ENCODE data around the gene NUCB1.

The NUCB1 gene

GRCh38 chr19:48940902-48941301, 40.8 kb downstream of the NUCB1 start:
- Histone ChIP-seq H2AFZ (ENCODE audit: low read length) (no peak overlapping the region), H2BK120ac (ENCODE audit: low read depth, low read length) (no peak overlapping the region), H3K36me3 (replicated peaks in 1 of 2; ENCODE audit: control insufficient read depth in 2 of 2, insufficient read depth in 2 of 2, low read length in 2 of 2) (no peaks in the 10 kb centered on the region), H3K4ac (ENCODE audit: low read length) (no peak overlapping the region), H3K79me1 (ENCODE audit: low read depth, low read length) (no peaks in the 10 kb centered on the region), H3K27me3 (ENCODE audit: control insufficient read depth in 3 of 3, insufficient read depth in 3 of 3, low read depth in 1 of 3, low read length in 3 of 3) (no peaks in the 10 kb centered on the region), H2BK5ac (ENCODE audit: low read length) (no peak overlapping the region), H4K8ac (ENCODE audit: low read depth, low read length) (no peak overlapping the region), H2AK5ac (ENCODE audit: low read depth, low read length) (no peak overlapping the region), H3K14ac (ENCODE audit: low read length) (no peak overlapping the region), H3K27ac (replicated peaks; ENCODE audit: low read length) (no peak overlapping the region), H3K4me2 (ENCODE audit: insufficient read depth, low read length, poor library complexity, severe bottlenecking) (no peak overlapping the region), H3K18ac (ENCODE audit: low read length) (no peak overlapping the region), H3K9ac (ENCODE audit: low read depth, low read length, poor library complexity) (no peak overlapping the region), H4K91ac (ENCODE audit: low read depth, low read length, poor library complexity) (no peak overlapping the region), H2BK15ac (ENCODE audit: low read length) (no peak overlapping the region), H2BK12ac (ENCODE audit: low read length) (no peak overlapping the region), H3K23ac (ENCODE audit: low read depth, low read length, poor library complexity) (no peak overlapping the region), H3K4me1 (ENCODE audit: control insufficient read depth in 2 of 2, insufficient read depth in 1 of 2, low read depth in 1 of 2, low read length in 2 of 2) (peaks cover 0 to 3% of the 10 kb centered on the region in 2 donors), H3K9me3 (replicated peaks in 1 of 2; ENCODE audit: control insufficient read depth in 2 of 2, insufficient read depth in 1 of 2, low read depth in 1 of 2, low read length in 2 of 2) (peaks cover 0 to 5% of the 10 kb centered on the region in 2 donors), H3K4me3 (ENCODE audit: low read length in 2 of 2) (no peak overlapping the region)
- no CpG with 5 or more reads among the region's 5 CpGs for WGBS, 2 donors (ENCODE audit: extremely low coverage in 2 of 2, insufficient read length in 2 of 2, insufficient replicate concordance in 1 of 2)
- no peak for DNase-seq (ENCODE audit: low spot score)

- WGBS, 2 donors (ENCODE audit: extremely low coverage in 2 of 2, insufficient read length in 2 of 2, insufficient replicate concordance in 1 of 2), result no CpG with 5 or more reads among the region's 6 CpGs
Observed at GRCh38 chr19:48943081-48943480, 43.0 kb downstream of the NUCB1 start.

GRCh38 chr19:48945415-48945814, 45.3 kb downstream of the NUCB1 start:
- H3K4me1 ChIP-seq (ENCODE audit: control insufficient read depth in 2 of 2, insufficient read depth in 1 of 2, low read depth in 1 of 2, low read length in 2 of 2), result peaks cover 0 to 3% of the 10 kb centered on the region in 2 donors
- H2BK5ac ChIP-seq (ENCODE audit: low read length), result no peak overlapping the region
- H3K23ac ChIP-seq (ENCODE audit: low read depth, low read length, poor library complexity), result no peak overlapping the region
- no peak overlapping the region for H2AK5ac ChIP-seq (ENCODE audit: low read depth, low read length)
- no peak overlapping the region for H3K27ac ChIP-seq (replicated peaks; ENCODE audit: low read length)
- no peak overlapping the region for H2AFZ ChIP-seq (ENCODE audit: low read length)
- peaks cover 5% of the 10 kb centered on the region in 2 donors for H3K9me3 ChIP-seq (replicated peaks in 1 of 2; ENCODE audit: control insufficient read depth in 2 of 2, insufficient read depth in 1 of 2, low read depth in 1 of 2, low read length in 2 of 2)
- no peaks in the 10 kb centered on the region for H3K79me1 ChIP-seq (ENCODE audit: low read depth, low read length)
- H2BK120ac ChIP-seq (ENCODE audit: low read depth, low read length), result no peak overlapping the region
- no peak for DNase-seq (ENCODE audit: low spot score)
- no peak overlapping the region for H3K4me3 ChIP-seq (ENCODE audit: low read length in 2 of 2)
- H2BK15ac ChIP-seq (ENCODE audit: low read length), result no peak overlapping the region
- H3K18ac ChIP-seq (ENCODE audit: low read length), result no peak overlapping the region
- H4K8ac ChIP-seq (ENCODE audit: low read depth, low read length), result no peak overlapping the region
- no peak overlapping the region for H3K4ac ChIP-seq (ENCODE audit: low read length)
- H3K4me2 ChIP-seq (ENCODE audit: insufficient read depth, low read length, poor library complexity, severe bottlenecking), result no peak overlapping the region
- H3K36me3 ChIP-seq (replicated peaks in 1 of 2; ENCODE audit: control insufficient read depth in 2 of 2, insufficient read depth in 2 of 2, low read length in 2 of 2), result no peaks in the 10 kb centered on the region
- no peak overlapping the region for H2BK12ac ChIP-seq (ENCODE audit: low read length)
- no peak overlapping the region for H4K91ac ChIP-seq (ENCODE audit: low read depth, low read length, poor library complexity)
- H3K9ac ChIP-seq (ENCODE audit: low read depth, low read length, poor library complexity), result no peak overlapping the region
- H3K27me3 ChIP-seq (ENCODE audit: control insufficient read depth in 3 of 3, insufficient read depth in 3 of 3, low read depth in 1 of 3, low read length in 3 of 3), result no peaks in the 10 kb centered on the region
- WGBS, 2 donors (ENCODE audit: extremely low coverage in 2 of 2, insufficient read length in 2 of 2, insufficient replicate concordance in 1 of 2), result no CpG with 5 or more reads among the region's 5 CpGs
- no peak overlapping the region for H3K14ac ChIP-seq (ENCODE audit: low read length)

More at GRCh38 chr19:48943081-48943480, 43.0 kb downstream of the NUCB1 start:
- H2AFZ ChIP-seq (ENCODE audit: low read length), result no peak overlapping the region
- H3K27me3 ChIP-seq (ENCODE audit: control insufficient read depth in 3 of 3, insufficient read depth in 3 of 3, low read depth in 1 of 3, low read length in 3 of 3), result no peaks in the 10 kb centered on the region
- H3K4me3 ChIP-seq (ENCODE audit: low read length in 2 of 2), result no peak overlapping the region
- H3K36me3 ChIP-seq (replicated peaks in 1 of 2; ENCODE audit: control insufficient read depth in 2 of 2, insufficient read depth in 2 of 2, low read length in 2 of 2), result no peaks in the 10 kb centered on the region
- H3K4me2 ChIP-seq (ENCODE audit: insufficient read depth, low read length, poor library complexity, severe bottlenecking), result no peak overlapping the region
- no peak overlapping the region for H3K9ac ChIP-seq (ENCODE audit: low read depth, low read length, poor library complexity)
- H2BK5ac ChIP-seq (ENCODE audit: low read length), result no peak overlapping the region
- H2AK5ac ChIP-seq (ENCODE audit: low read depth, low read length), result no peak overlapping the region
- peaks cover 0 to 3% of the 10 kb centered on the region in 2 donors for H3K4me1 ChIP-seq (ENCODE audit: control insufficient read depth in 2 of 2, insufficient read depth in 1 of 2, low read depth in 1 of 2, low read length in 2 of 2)
- H2BK15ac ChIP-seq (ENCODE audit: low read length), result no peak overlapping the region
- H2BK120ac ChIP-seq (ENCODE audit: low read depth, low read length), result no peak overlapping the region
- no peak overlapping the region for H4K8ac ChIP-seq (ENCODE audit: low read depth, low read length)
- peaks cover 5% of the 10 kb centered on the region in 2 donors for H3K9me3 ChIP-seq (replicated peaks in 1 of 2; ENCODE audit: control insufficient read depth in 2 of 2, insufficient read depth in 1 of 2, low read depth in 1 of 2, low read length in 2 of 2)
- no peak overlapping the region for H2BK12ac ChIP-seq (ENCODE audit: low read length)
- no peak overlapping the region for H3K23ac ChIP-seq (ENCODE audit: low read depth, low read length, poor library complexity)
- H3K27ac ChIP-seq (replicated peaks; ENCODE audit: low read length), result no peak overlapping the region
- H3K79me1 ChIP-seq (ENCODE audit: low read depth, low read length), result no peaks in the 10 kb centered on the region
- H3K18ac ChIP-seq (ENCODE audit: low read length), result no peak overlapping the region
- no peak overlapping the region for H4K91ac ChIP-seq (ENCODE audit: low read depth, low read length, poor library complexity)
- H3K14ac ChIP-seq (ENCODE audit: low read length), result no peak overlapping the region
- no peak for DNase-seq (ENCODE audit: low spot score)
- H3K4ac ChIP-seq (ENCODE audit: low read length), result no peak overlapping the region

GRCh38 chr19:48945817-48946216, 45.7 kb downstream of the NUCB1 start:
- no peak overlapping the region for H2BK120ac ChIP-seq (ENCODE audit: low read depth, low read length)
- no peak overlapping the region for H3K4ac ChIP-seq (ENCODE audit: low read length)
- no CpG with 5 or more reads among the region's 2 CpGs for WGBS, 2 donors (ENCODE audit: extremely low coverage in 2 of 2, insufficient read length in 2 of 2, insufficient replicate concordance in 1 of 2)
- peaks cover 5% of the 10 kb centered on the region in 2 donors for H3K9me3 ChIP-seq (replicated peaks in 1 of 2; ENCODE audit: control insufficient read depth in 2 of 2, insufficient read depth in 1 of 2, low read depth in 1 of 2, low read length in 2 of 2)
- no peak overlapping the region for H4K8ac ChIP-seq (ENCODE audit: low read depth, low read length)
- no peaks in the 10 kb centered on the region for H3K36me3 ChIP-seq (replicated peaks in 1 of 2; ENCODE audit: control insufficient read depth in 2 of 2, insufficient read depth in 2 of 2, low read length in 2 of 2)
- no peak overlapping the region for H2AK5ac ChIP-seq (ENCODE audit: low read depth, low read length)
- H3K4me1 ChIP-seq (ENCODE audit: control insufficient read depth in 2 of 2, insufficient read depth in 1 of 2, low read depth in 1 of 2, low read length in 2 of 2), result peaks cover 0 to 3% of the 10 kb centered on the region in 2 donors
- no peak overlapping the region for H2BK12ac ChIP-seq (ENCODE audit: low read length)
- no peak overlapping the region for H2AFZ ChIP-seq (ENCODE audit: low read length)
- no peak overlapping the region for H2BK15ac ChIP-seq (ENCODE audit: low read length)
- H4K91ac ChIP-seq (ENCODE audit: low read depth, low read length, poor library complexity), result no peak overlapping the region
- no peak overlapping the region for H3K14ac ChIP-seq (ENCODE audit: low read length)
- no peak overlapping the region for H3K4me3 ChIP-seq (ENCODE audit: low read length in 2 of 2)
- no peak overlapping the region for H3K9ac ChIP-seq (ENCODE audit: low read depth, low read length, poor library complexity)
- H3K23ac ChIP-seq (ENCODE audit: low read depth, low read length, poor library complexity), result no peak overlapping the region
- no peaks in the 10 kb centered on the region for H3K27me3 ChIP-seq (ENCODE audit: control insufficient read depth in 3 of 3, insufficient read depth in 3 of 3, low read depth in 1 of 3, low read length in 3 of 3)
- DNase-seq (ENCODE audit: low spot score), result no peak
- no peak overlapping the region for H2BK5ac ChIP-seq (ENCODE audit: low read length)
- H3K27ac ChIP-seq (replicated peaks; ENCODE audit: low read length), result no peak overlapping the region
- H3K79me1 ChIP-seq (ENCODE audit: low read depth, low read length), result no peaks in the 10 kb centered on the region
- no peak overlapping the region for H3K18ac ChIP-seq (ENCODE audit: low read length)
- H3K4me2 ChIP-seq (ENCODE audit: insufficient read depth, low read length, poor library complexity, severe bottlenecking), result no peak overlapping the region
